Measurements from ENCODE around the gene MGMT.

DNA sequence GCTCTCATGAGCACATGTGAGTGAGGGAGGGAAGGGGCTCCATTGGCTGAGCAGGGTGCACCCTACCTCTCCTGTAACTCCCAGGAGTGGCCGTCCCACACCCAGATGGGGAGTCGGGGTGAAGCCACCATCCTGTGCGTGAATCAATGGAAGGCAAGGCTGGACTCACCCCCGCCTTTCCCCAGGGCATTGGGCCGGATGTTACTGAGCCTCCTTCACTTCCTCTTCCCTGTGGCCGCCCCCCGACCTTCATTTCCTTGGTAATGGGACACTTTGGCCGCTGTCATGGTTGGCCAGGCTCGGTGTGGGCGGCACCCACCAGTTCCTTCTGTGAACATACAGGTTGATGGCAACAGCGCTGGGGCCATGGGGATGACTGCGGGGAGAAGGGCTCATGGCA, 209.0 kb downstream of the MGMT start:
- TF ChIP-seq, protein P1, sequence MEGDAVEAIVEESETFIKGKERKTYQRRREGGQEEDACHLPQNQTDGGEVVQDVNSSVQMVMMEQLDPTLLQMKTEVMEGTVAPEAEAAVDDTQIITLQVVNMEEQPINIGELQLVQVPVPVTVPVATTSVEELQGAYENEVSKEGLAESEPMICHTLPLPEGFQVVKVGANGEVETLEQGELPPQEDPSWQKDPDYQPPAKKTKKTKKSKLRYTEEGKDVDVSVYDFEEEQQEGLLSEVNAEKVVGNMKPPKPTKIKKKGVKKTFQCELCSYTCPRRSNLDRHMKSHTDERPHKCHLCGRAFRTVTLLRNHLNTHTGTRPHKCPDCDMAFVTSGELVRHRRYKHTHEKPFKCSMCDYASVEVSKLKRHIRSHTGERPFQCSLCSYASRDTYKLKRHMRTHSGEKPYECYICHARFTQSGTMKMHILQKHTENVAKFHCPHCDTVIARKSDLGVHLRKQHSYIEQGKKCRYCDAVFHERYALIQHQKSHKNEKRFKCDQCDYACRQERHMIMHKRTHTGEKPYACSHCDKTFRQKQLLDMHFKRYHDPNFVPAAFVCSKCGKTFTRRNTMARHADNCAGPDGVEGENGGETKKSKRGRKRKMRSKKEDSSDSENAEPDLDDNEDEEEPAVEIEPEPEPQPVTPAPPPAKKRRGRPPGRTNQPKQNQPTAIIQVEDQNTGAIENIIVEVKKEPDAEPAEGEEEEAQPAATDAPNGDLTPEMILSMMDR (IDR thresholded peaks at IDR 0.05; ENCODE audit: low read depth, low read length, missing input control) = no peak
- TF ChIP-seq RAD21 (IDR thresholded peaks at IDR 0.05) (no peak), TAF1 (conservative IDR thresholded peaks at IDR 0.05) (no peak), GABPA (IDR thresholded peaks at IDR 0.05 in 1 of 2, conservative IDR thresholded peaks at IDR 0.05 in 1 of 2) (no peak), SP1 (IDR thresholded peaks at IDR 0.05) (no peak), YY1 (IDR thresholded peaks at IDR 0.05) (no peak), JUND (IDR thresholded peaks at IDR 0.05) (no peak), FOXA1 (IDR thresholded peaks at IDR 0.05) (no peak)
- TF ChIP-seq, protein P2, sequence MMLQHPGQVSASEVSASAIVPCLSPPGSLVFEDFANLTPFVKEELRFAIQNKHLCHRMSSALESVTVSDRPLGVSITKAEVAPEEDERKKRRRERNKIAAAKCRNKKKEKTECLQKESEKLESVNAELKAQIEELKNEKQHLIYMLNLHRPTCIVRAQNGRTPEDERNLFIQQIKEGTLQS (IDR thresholded peaks at IDR 0.05) = no peak
- TF ChIP-seq, protein P3, sequence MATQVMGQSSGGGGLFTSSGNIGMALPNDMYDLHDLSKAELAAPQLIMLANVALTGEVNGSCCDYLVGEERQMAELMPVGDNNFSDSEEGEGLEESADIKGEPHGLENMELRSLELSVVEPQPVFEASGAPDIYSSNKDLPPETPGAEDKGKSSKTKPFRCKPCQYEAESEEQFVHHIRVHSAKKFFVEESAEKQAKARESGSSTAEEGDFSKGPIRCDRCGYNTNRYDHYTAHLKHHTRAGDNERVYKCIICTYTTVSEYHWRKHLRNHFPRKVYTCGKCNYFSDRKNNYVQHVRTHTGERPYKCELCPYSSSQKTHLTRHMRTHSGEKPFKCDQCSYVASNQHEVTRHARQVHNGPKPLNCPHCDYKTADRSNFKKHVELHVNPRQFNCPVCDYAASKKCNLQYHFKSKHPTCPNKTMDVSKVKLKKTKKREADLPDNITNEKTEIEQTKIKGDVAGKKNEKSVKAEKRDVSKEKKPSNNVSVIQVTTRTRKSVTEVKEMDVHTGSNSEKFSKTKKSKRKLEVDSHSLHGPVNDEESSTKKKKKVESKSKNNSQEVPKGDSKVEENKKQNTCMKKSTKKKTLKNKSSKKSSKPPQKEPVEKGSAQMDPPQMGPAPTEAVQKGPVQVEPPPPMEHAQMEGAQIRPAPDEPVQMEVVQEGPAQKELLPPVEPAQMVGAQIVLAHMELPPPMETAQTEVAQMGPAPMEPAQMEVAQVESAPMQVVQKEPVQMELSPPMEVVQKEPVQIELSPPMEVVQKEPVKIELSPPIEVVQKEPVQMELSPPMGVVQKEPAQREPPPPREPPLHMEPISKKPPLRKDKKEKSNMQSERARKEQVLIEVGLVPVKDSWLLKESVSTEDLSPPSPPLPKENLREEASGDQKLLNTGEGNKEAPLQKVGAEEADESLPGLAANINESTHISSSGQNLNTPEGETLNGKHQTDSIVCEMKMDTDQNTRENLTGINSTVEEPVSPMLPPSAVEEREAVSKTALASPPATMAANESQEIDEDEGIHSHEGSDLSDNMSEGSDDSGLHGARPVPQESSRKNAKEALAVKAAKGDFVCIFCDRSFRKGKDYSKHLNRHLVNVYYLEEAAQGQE (IDR thresholded peaks at IDR 0.05) = no peak

Measured in liver (tissue), 3 donors.